ENCODE results near the gene PMM1.
"Not testable (repeated sequence)": the region's sequence is repeated elsewhere in the genome, so short reads cannot be mapped to it uniquely, and the experiment has no call there.

Gene PMM1

GRCh38 chr22:41562461-41562860 is 27.2 kb downstream of the PMM1 start:
- no peak for DNase-seq

DNA sequence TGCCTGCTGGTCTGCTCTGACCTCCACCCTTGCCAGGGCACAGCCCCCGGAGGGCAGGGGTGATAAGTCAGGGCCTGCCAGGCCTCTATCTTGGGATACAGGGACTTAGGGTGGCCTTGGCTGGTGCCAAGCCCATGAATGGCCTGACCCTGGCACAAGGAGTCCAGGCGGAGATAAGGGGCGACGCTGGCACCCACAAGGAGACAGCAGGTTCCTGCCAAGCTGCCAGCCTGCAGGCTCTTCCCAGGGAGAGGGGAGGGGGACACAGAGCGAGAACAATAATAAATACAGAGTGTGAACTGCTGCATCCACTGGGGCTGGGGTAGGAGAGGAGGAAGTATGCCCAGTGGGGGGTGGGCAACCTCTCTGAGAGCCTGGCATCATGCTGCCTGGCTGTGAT is 27.9 kb downstream of the PMM1 start:
- DNase-seq: no peak

DNA sequence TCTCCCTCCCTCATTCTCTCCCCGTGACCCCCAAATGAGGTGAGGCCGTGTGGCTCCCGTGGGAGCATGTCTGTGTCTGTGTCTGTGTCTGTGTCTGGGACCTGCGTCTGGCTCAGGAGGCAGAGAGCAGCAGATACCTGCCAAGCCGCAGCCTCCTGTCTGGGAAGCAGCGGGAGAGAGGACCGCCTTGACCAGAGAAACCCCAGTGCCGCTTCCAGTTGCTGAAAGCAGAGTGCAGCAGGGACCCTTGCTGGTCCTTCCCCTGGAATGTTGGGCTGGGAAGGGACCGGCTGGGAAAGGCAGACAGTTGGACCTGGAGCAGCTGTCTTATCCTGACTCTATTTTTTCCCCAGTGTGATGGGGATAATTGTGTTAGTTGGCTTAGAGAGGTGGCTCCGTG is 28.3 kb downstream of the PMM1 start:
- DNase-seq: no peak

GRCh38 chr22:41560095-41560471 is 29.6 kb downstream of the PMM1 start:
- DNase-seq: no peak

DNA sequence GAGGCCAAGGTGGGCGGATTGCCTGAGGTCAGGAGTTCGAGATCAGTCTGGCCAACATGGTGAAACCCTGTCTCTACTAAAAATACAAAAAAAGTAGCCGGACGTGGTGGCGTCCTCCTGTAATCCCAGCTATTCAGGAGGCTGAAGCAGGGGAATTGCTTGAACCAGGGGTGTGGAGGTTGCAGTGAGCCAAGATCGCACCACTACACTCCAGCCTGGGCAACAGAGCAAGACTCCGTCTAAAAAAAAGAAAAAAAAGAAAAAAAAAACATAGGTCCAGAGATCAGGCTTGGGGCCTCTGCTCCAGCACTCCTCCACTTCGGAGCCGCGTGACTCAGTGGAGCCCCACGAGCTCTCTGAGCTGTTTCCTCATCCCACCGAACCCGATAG is 31.4 kb downstream of the PMM1 start:
- DNase-seq: not testable (repeated sequence)

- DNase-seq: no peak
Observed at GRCh38 chr22:41557401-41558240, 32.0 kb downstream of the PMM1 start.

DNA sequence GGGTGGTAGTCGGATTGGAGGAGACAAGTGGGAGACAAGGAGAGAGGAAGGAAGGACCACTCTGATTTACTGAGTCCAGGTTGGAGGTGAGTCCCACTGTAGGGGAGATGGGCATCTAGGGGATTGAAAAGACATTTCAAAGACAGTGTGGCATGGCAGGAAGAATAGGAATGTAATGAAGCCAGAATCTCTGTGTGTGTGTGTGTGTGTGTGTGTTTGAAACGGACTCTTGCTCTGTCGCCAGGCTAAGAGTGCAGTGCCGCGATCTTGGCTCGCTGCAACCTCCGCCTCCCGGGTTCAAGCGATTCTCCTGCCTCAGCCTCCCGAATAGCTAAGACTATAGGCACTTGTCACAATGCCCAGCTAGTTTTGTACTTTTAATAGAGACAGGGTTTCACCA is 33.1 kb downstream of the PMM1 start:
- no peak for DNase-seq

- no peak for DNase-seq
Observed at GRCh38 chr22:41555325-41555982, 34.2 kb downstream of the PMM1 start.

DNA sequence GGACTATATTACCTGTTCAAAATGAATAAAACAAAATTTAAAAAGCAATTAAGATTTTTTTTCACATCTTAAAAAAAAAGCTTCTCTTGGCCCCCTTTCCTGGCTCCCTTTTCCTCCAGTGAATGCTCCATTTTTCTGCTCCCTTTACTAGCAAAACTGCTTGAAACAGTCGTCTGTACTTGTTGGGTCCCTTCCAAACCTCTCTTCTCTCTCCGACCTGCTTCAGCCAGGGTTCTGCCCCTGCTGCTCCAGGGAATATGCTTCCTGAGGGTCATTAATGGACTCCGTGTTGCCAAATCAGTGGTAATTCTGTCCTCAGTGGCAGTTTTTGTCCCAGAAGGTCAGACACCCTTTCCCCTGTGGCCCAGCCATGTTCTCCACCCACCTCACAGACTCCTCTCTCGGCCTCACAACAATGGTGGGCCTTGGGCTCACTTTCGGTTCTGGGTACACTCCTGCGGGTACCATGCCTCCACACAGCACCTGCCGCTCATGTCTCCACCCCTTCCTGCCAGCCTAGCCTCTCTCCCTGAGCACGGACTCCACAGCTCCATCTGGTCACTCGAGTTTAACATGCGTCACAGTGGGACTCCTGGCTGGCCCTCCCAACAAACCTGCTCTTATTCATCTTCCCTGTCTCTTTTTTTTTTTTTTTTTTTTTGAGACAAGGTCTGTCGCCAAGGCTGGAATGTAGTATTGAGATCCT is 37.6 kb downstream of the PMM1 start:
- DNase-seq: no peak

- no peak for DNase-seq
Observed at GRCh38 chr22:41550952-41551491, 38.6 kb downstream of the PMM1 start.

DNA sequence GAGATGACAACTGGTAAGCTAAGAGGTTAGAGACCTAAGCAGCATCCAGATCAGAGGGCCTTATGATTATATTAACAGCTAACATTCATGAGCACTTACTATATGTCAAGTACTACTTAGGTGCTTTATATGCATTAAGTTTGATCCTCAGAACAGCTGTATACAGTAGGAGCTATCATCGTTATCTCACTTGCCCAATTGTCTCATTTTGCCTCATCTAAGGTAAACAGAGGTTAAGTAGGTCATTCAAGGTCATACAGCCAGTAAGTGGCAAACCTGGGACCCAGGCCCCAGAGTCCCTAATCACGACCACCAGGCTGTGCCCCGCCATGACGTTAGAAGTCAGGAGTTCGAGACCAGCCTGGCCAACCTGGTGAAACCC is 40.8 kb downstream of the PMM1 start:
- DNase-seq: no peak

- no peak for DNase-seq
Observed at GRCh38 chr22:41544671-41545476, 44.8 kb downstream of the PMM1 start.

- DNase-seq: peak; percentile 97 to 98
Observed at GRCh38 chr22:41543854-41544670, 45.6 kb downstream of the PMM1 start, which contains the start of gene POLR3H. Gene POLR3H (minus strand): TSS chr22:41544470. CDS start chr22:41544101, 369 bp downstream.

- no peak for DNase-seq
Observed at GRCh38 chr22:41542224-41542623, 47.4 kb downstream of the PMM1 start.

DNA sequence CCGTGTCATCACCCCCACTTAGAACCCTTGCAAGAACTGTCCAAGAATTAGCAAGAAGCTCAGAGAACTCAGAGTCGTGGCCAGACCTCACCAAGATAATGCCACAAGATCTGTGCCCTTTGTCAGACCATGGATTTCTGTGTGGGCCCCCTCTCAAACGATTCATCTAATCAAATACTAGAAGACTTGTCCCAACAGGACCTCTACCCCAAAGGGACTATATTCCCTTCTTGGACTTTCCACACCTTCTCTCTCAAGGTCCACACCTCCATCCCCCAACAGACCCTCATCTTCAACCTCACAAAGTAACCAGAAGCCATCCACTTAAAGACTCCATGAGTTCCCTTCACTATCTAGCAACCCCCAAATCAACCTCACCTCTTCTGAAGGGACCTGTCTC is 48.2 kb downstream of the PMM1 start:
- DNase-seq: no peak

- no peak for DNase-seq
Observed at GRCh38 chr22:41540365-41540764, 49.3 kb downstream of the PMM1 start.

- DNase-seq: no peak
Observed at GRCh38 chr22:41540006-41540315, 49.7 kb downstream of the PMM1 start.

- DNase-seq: no peak
Observed at GRCh38 chr22:41539146-41540005, 50.3 kb downstream of the PMM1 start.

DNA sequence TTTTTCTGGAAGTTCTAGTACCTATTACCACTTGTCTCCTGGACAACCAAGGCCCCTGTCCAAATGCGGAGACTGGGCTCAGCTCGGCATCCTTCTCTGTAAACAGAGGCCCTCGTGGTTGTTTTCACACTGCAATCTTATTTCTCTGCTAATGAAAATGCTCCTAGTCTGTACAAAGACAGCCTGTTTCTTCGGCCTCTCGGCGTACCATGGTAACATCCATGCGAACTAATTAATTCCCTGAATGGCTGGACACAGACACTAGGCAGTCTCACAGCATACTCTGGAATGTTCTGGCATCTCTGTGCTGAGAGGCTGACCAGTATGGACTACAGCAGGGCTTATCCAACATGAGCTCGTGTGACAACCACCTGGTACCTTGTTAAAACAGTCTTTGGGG is 51.1 kb downstream of the PMM1 start:
- DNase-seq: no peak

DNA sequence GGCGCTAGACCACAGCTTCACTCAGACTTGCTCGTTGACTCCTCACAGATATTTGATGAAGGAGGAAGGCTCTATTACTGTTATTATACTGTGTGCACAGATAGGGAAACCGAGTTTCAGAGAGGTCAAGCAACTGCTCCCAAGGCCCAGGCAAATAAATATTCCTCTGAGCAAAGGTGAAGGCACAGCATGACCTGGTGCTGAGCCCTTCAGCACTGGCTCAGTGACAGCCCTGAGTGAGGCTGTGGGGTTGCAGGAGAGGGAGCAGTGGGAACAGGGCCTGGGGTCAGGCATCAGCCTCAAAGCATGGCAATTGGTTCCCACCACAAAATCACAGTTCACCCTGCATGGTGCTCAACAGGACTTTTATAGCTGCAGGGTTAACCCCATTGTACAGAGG is 52.4 kb downstream of the PMM1 start:
- DNase-seq: no peak

- DNase-seq: no peak
Observed at GRCh38 chr22:41535244-41535643, 54.4 kb downstream of the PMM1 start.
